BE2C (cell line): Measurements from ENCODE around the gene CTSC.

ENCODE experiments used
- DNase-seq: peaks from one replicate; pipeline ENCODE4 v3.0.0-alpha.2; 2020
- H3K27me3 ChIP-seq: fragments of 250-450 bp; sonication (Bioruptor Pico); 2 replicates; pipeline ENCODE4 v1.5.1; 2020; ENCODE audit warnings: mild to moderate bottlenecking
- H3K36me3 ChIP-seq: fragments of 250-450 bp; sonication (Bioruptor Pico); 2 replicates; pipeline ENCODE4 v1.5.1; 2020; ENCODE audit warnings: mild to moderate bottlenecking
- H3K4me1 ChIP-seq: fragments of 250-450 bp; sonication (Bioruptor Pico); 2 replicates; pipeline ENCODE4 v1.5.1; 2020
- H3K4me3 ChIP-seq: 2 replicates; pipeline ENCODE4 v1.5.1; 2011; ENCODE audit warnings: low read depth, low read length
- H3K9me3 ChIP-seq: fragments of 250-450 bp; sonication (Bioruptor Pico); 2 replicates; pipeline ENCODE4 v1.5.1; 2020
- TF ChIP-seq, protein P1 (sequence below): IDR thresholded peaks from 2 replicates; pipeline ENCODE4 v1.5.1; 2012; ENCODE audit warnings: mild to moderate bottlenecking, low read depth, low read length

The CTSC gene

DNA sequence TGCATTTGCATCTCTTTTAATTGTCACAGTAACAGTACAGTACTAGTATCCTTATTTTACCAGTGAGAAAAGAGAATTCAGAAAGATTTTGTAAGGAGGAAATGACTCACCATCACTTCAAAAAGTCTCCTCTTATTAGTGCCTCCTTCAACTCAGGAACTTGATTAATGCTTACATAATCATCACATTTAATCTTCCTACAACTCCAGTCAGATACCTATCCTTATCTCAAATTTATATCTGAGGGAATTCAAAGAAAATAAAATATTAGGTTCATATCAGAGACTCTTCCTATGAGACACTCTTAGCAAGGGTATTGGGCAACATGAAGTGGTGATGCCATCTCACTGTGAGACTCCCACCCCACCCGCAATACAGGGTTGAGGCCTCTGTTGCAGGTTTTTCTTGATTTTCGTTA is 26.1 kb upstream of the CTSC start:
- H3K36me3 ChIP-seq: no peaks in the 10 kb centered on the region
- H3K27me3 ChIP-seq: no peaks in the 10 kb centered on the region; the same call in 1 of the 2 replicates
- no peak overlapping the region for H3K4me3 ChIP-seq
- H3K9me3 ChIP-seq: no peaks in the 10 kb centered on the region
- no peak for DNase-seq
- TF ChIP-seq, protein P1, sequence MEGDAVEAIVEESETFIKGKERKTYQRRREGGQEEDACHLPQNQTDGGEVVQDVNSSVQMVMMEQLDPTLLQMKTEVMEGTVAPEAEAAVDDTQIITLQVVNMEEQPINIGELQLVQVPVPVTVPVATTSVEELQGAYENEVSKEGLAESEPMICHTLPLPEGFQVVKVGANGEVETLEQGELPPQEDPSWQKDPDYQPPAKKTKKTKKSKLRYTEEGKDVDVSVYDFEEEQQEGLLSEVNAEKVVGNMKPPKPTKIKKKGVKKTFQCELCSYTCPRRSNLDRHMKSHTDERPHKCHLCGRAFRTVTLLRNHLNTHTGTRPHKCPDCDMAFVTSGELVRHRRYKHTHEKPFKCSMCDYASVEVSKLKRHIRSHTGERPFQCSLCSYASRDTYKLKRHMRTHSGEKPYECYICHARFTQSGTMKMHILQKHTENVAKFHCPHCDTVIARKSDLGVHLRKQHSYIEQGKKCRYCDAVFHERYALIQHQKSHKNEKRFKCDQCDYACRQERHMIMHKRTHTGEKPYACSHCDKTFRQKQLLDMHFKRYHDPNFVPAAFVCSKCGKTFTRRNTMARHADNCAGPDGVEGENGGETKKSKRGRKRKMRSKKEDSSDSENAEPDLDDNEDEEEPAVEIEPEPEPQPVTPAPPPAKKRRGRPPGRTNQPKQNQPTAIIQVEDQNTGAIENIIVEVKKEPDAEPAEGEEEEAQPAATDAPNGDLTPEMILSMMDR: no peak
- no peaks in the 10 kb centered on the region for H3K4me1 ChIP-seq

DNA sequence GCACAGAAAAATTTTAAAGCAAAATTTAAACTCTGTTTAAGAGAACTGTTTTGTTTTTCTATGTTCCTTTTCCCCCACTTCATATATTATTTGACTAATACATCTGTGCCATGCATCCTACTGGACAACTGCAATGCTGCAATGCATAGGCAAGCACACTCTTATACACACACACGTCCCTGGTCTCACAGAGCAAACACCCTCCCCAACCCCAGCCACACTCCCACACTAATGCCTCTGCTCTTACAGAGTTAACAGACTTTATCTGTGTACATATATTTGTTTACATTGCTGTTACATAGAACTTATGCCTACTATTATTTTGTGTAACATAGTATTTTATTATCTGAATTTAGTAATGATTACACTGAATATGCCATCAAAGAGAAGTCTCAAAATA is 25.5 kb upstream of the CTSC start:
- TF ChIP-seq, protein P1: no peak
- Histone ChIP-seq H3K9me3 (no peaks in the 10 kb centered on the region), H3K4me3 (no peak overlapping the region), H3K27me3 (no peaks in the 10 kb centered on the region; the same call in 1 of the 2 replicates), H3K4me1 (no peaks in the 10 kb centered on the region), H3K36me3 (no peaks in the 10 kb centered on the region)
- no peak for DNase-seq

DNA sequence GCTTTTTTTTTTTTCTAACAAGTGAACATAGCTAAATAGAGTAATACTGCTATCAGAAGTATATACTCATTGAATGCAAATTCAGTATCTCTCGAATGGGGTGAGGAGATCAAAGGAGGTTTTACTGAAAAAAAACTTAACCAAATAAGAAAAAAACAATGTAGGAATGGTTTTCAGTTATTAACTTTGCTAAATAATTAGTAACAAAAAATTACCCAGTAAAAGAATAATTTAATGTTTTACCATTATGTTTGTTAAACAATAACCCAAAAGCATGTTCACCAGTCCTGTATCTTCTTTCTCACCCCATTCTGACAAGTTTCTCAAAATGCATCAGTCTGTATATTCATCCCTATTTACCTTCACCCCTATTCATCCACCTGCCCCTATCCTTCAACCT is 22.6 kb upstream of the CTSC start:
- Histone ChIP-seq H3K9me3 (no peaks in the 10 kb centered on the region), H3K4me3 (no peak overlapping the region), H3K36me3 (no peaks in the 10 kb centered on the region), H3K4me1 (no peaks in the 10 kb centered on the region), H3K27me3 (no peaks in the 10 kb centered on the region; the same call in 1 of the 2 replicates)
- TF ChIP-seq, protein P1: no peak
- DNase-seq: no peak

DNA sequence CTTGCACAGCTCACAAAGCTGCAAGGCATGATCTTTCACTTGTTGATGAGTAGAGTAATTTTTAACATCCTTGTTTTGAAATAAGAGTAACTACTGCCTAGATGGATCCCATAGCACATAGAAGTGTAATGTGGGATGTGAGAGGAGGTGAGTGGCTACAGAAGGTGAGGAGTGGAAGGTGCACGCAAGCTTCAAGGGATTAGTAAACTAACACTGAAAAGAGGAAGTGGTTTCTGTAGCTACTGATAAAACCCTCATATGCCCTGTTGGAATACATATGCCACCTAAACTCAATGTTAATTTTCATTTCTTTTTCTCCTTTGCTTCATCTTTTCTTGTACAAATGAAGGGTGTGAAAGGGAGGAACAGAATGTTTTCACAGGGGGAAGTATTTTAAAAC is 22.0 kb upstream of the CTSC start:
- Histone ChIP-seq H3K36me3 (no peaks in the 10 kb centered on the region), H3K9me3 (no peaks in the 10 kb centered on the region), H3K4me3 (no peak overlapping the region), H3K4me1 (no peaks in the 10 kb centered on the region), H3K27me3 (no peaks in the 10 kb centered on the region; the same call in 1 of the 2 replicates)
- DNase-seq: no peak
- TF ChIP-seq, protein P1: no peak

DNA sequence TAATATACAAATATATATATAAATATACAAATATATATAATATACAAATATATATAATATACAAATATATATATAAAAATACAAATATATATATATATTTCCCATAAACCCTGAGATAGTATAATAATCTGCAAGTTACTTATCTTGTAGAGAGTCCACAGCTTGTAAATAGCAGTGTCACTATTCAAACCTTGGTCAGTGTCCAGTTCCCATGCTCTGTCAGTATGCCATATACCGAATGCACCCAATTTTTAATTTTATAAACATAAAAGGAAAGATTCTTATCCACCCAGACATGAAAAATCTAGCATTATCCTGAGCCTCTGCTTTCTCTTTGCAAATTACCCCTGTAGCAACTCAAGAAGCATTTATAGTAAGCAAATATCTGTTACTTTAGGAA is 21.6 kb upstream of the CTSC start:
- DNase-seq: no peak
- no peak overlapping the region for H3K4me3 ChIP-seq
- H3K27me3 ChIP-seq: no peaks in the 10 kb centered on the region; the same call in 1 of the 2 replicates
- H3K36me3 ChIP-seq: no peaks in the 10 kb centered on the region
- no peaks in the 10 kb centered on the region for H3K9me3 ChIP-seq
- TF ChIP-seq, protein P1: no peak
- no peaks in the 10 kb centered on the region for H3K4me1 ChIP-seq

DNA sequence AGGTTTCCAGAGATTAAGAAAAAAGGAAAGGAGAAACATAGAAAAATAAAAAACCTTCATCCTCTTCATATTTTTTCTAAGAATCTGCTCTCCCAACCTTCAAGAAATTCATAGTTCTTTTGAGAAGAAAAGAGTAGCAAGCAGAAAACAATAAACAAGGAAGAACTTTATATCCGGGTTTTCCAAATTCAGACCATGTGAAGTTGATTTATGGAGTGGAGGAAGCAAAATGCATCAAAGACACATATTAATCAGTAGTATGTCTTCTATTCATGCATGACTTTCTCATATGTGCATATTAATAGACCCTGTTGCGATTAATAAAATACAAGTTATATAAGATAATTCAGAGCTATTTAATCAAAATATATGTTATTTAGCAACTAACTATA is 20.5 kb upstream of the CTSC start:
- Histone ChIP-seq H3K36me3 (no peaks in the 10 kb centered on the region), H3K27me3 (no peaks in the 10 kb centered on the region; the same call in 1 of the 2 replicates), H3K4me1 (no peaks in the 10 kb centered on the region), H3K9me3 (no peaks in the 10 kb centered on the region), H3K4me3 (no peak overlapping the region)
- TF ChIP-seq, protein P1: no peak
- no peak for DNase-seq
